HepG2 (cell line): Measurements from ENCODE around the gene AHRR. TPM values are rescaled to one million over a fixed set of nuclear protein-coding genes. Genes with fewer than 3 reads are reported as not detected.

ENCODE experiments used
- ARHGAP35 ChIP-seq: sonication (generic); formaldehyde crosslinking; IDR thresholded peaks from 2 replicates; pipeline ENCODE4 v1.9.0; 2022; ENCODE audit warnings: mild to moderate bottlenecking, inconsistent platforms, moderate library complexity, missing genetic modification reagents, borderline replicate concordance
- ATF2 ChIP-seq: sonication (generic); formaldehyde crosslinking; IDR thresholded peaks from 2 replicates; pipeline ENCODE4 v1.4.0; 2020; ENCODE audit warnings: missing genetic modification reagents
- EHMT2 ChIP-seq: fragments of 200-600 bp; sonication (generic); IDR thresholded peaks from 2 replicates; pipeline ENCODE4 v1.7.0; 2017; ENCODE audit warnings: antibody characterized with exemption, low read depth, low read length, borderline replicate concordance
- HCFC1 ChIP-seq: fragments of 150-350 bp; IDR thresholded peaks from 2 replicates; pipeline ENCODE4 v1.6.1; 2014; ENCODE audit warnings: low read depth, low read length
- NR2F1 ChIP-seq, 2 experiments: fragments of 450-650 bp in 1 of 2; formaldehyde crosslinking in 1 of 2; IDR thresholded peaks; 2 replicates each; pipeline versions ENCODE4 v1.5.0 to v1.6.1; 2016 to 2020; ENCODE audit warnings: mild to moderate bottlenecking in 1 of 2, missing compliant biosample characterization in 1 of 2, missing genetic modification reagents in 1 of 2, moderate library complexity in 1 of 2
- NR2F6 ChIP-seq, 2 experiments: IDR thresholded peaks; 2 replicates each; pipeline ENCODE4 v1.6.1; 2016; ENCODE audit warnings: antibody characterized with exemption in 1 of 2, mild to moderate bottlenecking in 1 of 2
- PLSCR1 ChIP-seq: sonication (generic); formaldehyde crosslinking; IDR thresholded peaks from 2 replicates; pipeline ENCODE4 v1.5.0; 2020; ENCODE audit warnings: missing genetic modification reagents, mild to moderate bottlenecking, borderline replicate concordance
- SOX5 ChIP-seq: IDR thresholded peaks from 2 replicates; pipeline ENCODE4 v1.6.1; 2016; ENCODE audit warnings: borderline replicate concordance
- SRF ChIP-seq: IDR thresholded peaks from 2 replicates; pipeline ENCODE4 v1.6.1; 2011; ENCODE audit warnings: mild to moderate bottlenecking, low read depth, low read length, moderate library complexity
- TCF12 ChIP-seq, 2 experiments: fragments of 450-650 bp in 1 of 2; sonication (generic) in 1 of 2; formaldehyde crosslinking in 1 of 2; IDR thresholded peaks; 2 replicates each; pipeline versions ENCODE4 v1.6.1 to v1.8.0; 2017 to 2022; ENCODE audit warnings: antibody characterized with exemption in 1 of 2, mild to moderate bottlenecking in 1 of 2, missing genetic modification reagents in 1 of 2, moderate library complexity in 1 of 2
- ZFP41 ChIP-seq: sonication (generic); formaldehyde crosslinking; IDR thresholded peaks from 2 replicates; pipeline ENCODE4 v1.4.0; 2020; ENCODE audit warnings: mild to moderate bottlenecking, missing genetic modification reagents, borderline replicate concordance
- ZFP90 ChIP-seq: sonication (generic); formaldehyde crosslinking; IDR thresholded peaks from 2 replicates; pipeline ENCODE4 v1.8.0; 2022; ENCODE audit warnings: missing genetic modification reagents, mild to moderate bottlenecking, inconsistent platforms, borderline replicate concordance
- ZNF142 ChIP-seq: sonication (generic); formaldehyde crosslinking; IDR thresholded peaks from 2 replicates; pipeline ENCODE4 v1.4.0; 2020; ENCODE audit warnings: missing genetic modification reagents
- ZNF224 ChIP-seq: sonication (generic); formaldehyde crosslinking; IDR thresholded peaks from 2 replicates; pipeline ENCODE4 v1.5.0; 2020; ENCODE audit warnings: mild to moderate bottlenecking, missing genetic modification reagents
- ZNF275 ChIP-seq: sonication (generic); formaldehyde crosslinking; IDR thresholded peaks from 2 replicates; pipeline ENCODE4 v1.8.0; 2022; ENCODE audit warnings: missing genetic modification reagents, mild to moderate bottlenecking, inconsistent platforms, borderline replicate concordance
- ZNF572 ChIP-seq: sonication (generic); formaldehyde crosslinking; IDR thresholded peaks from 2 replicates; pipeline ENCODE4 v1.5.1; 2020; ENCODE audit warnings: mild to moderate bottlenecking, missing genetic modification reagents
- ZNF674 ChIP-seq: sonication (generic); formaldehyde crosslinking; IDR thresholded peaks from 2 replicates; pipeline ENCODE4 v1.5.0; 2020; ENCODE audit warnings: low read depth, mild to moderate bottlenecking, missing genetic modification reagents
- ZNF75D ChIP-seq: sonication (generic); formaldehyde crosslinking; IDR thresholded peaks from 2 replicates; pipeline ENCODE4 v1.8.1; 2023; ENCODE audit warnings: missing genetic modification reagents, mild to moderate bottlenecking, borderline replicate concordance
- ZSCAN21 ChIP-seq: sonication (generic); formaldehyde crosslinking; IDR thresholded peaks from 2 replicates; pipeline ENCODE4 v1.8.0; 2022; ENCODE audit warnings: mild to moderate bottlenecking, missing genetic modification reagents, moderate library complexity, borderline replicate concordance
- polyA plus RNA-seq, 8 experiments: library from polyadenylated mRNA; depleted of rRNA in 3 of 8; stranded (reverse) in 7 of 8; unstranded in 1 of 8; fragments of >200 nt; fragmentation: Illumina TruSeq in 4 of 8; extraction: Trizol in 4 of 8; gene quantifications; 2 replicates each; pipeline versions ENCODE4 v1.2.1 to v1.2.3, GENCODE V29; 2011 to 2016; ENCODE audit warnings: low read depth in 4 of 8, missing spikeins in 1 of 8, mixed read lengths in 1 of 8; ENCODE audit not compliant: insufficient read depth in 1 of 8
- total RNA-seq, 5 experiments: library from RNA; depleted of rRNA; stranded (reverse); fragments of >200 nt; fragmentation: Illumina TruSeq; extraction: Trizol; gene quantifications; 2 replicates each; pipeline ENCODE4 v1.2.3, GENCODE V29; 2016; ENCODE audit warnings: low read depth in 1 of 5

Gene AHRR
- total and polyA plus RNA-seq, 2 of the 13 experiments (the other 11 are each of a cell fraction or from before 2014, with no cell fraction given): 0.28 to 0.35 TPM

DNA sequence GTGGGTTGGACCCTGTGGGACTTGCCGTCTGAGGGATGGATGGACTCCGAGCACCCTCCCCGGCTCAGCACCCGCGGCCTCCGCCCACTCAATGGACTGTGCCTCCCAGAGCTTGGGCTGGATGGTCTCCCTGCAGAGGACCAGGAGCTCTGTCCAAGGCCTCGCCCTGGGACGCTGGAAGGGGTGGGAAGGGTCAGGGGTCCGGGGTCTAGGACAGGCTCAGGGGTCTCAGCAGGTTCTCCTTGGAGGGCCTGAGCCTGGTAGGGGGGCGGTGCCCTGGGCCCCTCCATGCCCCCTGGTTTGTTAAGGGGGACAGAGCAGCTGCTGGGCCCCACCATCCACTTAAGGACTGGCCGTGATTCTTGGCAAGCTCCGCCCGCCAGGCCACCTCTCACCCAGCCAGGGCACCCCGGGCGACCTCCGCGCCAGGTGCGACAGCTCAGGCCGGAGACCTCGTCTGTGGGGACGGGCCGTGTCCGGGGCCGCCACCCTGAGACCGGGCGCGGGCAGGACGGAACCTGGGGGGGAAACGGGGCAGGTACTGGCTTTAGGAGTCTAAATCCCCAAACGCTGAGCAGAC is 150.7 kb downstream of the AHRR start (continued):
- no peak for TF ChIP-seq ARHGAP35 (CRISPR knock-in tag)
- TF ChIP-seq SRF: no peak
- TF ChIP-seq SOX5: no peak
- TF ChIP-seq ZNF674 (CRISPR knock-in tag): 0 out of 2 replicates have a peak, but pooled peaks have one; percentile 37
- TF ChIP-seq ZNF572 (CRISPR knock-in tag): no peak
- TF ChIP-seq TCF12 (IDR thresholded peaks at IDR 0.05): no peak
- 0 out of 2 replicates have a peak, but pooled peaks have one; percentile 8 for TF ChIP-seq TCF12 (CRISPR knock-in tag; IDR thresholded peaks at IDR 0.05)
- TF ChIP-seq NR2F6 (IDR thresholded peaks at IDR 0.05): no peak
- TF ChIP-seq NR2F6 (CRISPR knock-in tag; IDR thresholded peaks at IDR 0.05): no peak
- TF ChIP-seq ZNF275 (CRISPR knock-in tag): peak; percentile 19; the same call in 1 of the 2 replicates
- TF ChIP-seq HCFC1: no peak
- no peak for TF ChIP-seq EHMT2
- no peak for TF ChIP-seq NR2F1 (CRISPR knock-in tag; IDR thresholded peaks at IDR 0.05)
- no peak for TF ChIP-seq ZSCAN21 (CRISPR knock-in tag)
- no peak for TF ChIP-seq ZFP41 (CRISPR knock-in tag)
- no peak for TF ChIP-seq PLSCR1 (CRISPR knock-in tag)
- peak; percentile 70; the same call in 1 of the 2 replicates for TF ChIP-seq ZNF142 (CRISPR knock-in tag)
- TF ChIP-seq ZNF224 (CRISPR knock-in tag): no peak
- no peak for TF ChIP-seq ATF2 (CRISPR knock-in tag)
- no peak for TF ChIP-seq ZNF75D (CRISPR knock-in tag)
- TF ChIP-seq ZFP90 (CRISPR knock-in tag): 0 out of 2 replicates have a peak, but pooled peaks have one; percentile 82
